Stomach (tissue), 4 donors: Measurements from ENCODE around the gene WWC2.

Experiments
- CTCF ChIP-seq, 7 experiments: fragments of 450-650 bp in 4 of 7; fragments of 200-600 bp in 3 of 7; sonication (generic) in 3 of 7; IDR thresholded peaks; one replicate each; pipeline ENCODE4 v1.5.1; 2016 to 2019; ENCODE audit warnings: antibody characterized with exemption in 7 of 7, control low read depth in 2 of 7, mild to moderate bottlenecking in 1 of 7
- EP300 ChIP-seq: sonication (generic); formaldehyde crosslinking; IDR thresholded peaks from one replicate; pipeline ENCODE4 v1.6.1; 2017; ENCODE audit warnings: antibody characterized with exemption
- POLR2A ChIP-seq, 4 donors: fragments of 450-650 bp; IDR thresholded peaks; one replicate each; pipeline ENCODE4 v1.6.1; 2016; ENCODE audit warnings: antibody characterized with exemption in 4 of 4, control low read depth in 2 of 4, mild to moderate bottlenecking in 1 of 4, moderate library complexity in 1 of 4
- POLR2AphosphoS5 ChIP-seq, 3 donors: sonication (generic); formaldehyde crosslinking; IDR thresholded peaks; one replicate each; pipeline ENCODE4 v1.6.1; 2016; ENCODE audit warnings: antibody characterized with exemption in 3 of 3

- no peak for TF ChIP-seq CTCF (IDR thresholded peaks at IDR 0.05)
- no peak for TF ChIP-seq POLR2AphosphoS5 (IDR thresholded peaks at IDR 0.05)
- no peak for TF ChIP-seq EP300
- no peak for TF ChIP-seq POLR2A (IDR thresholded peaks at IDR 0.05)
Observed at GRCh38 chr4:183155450-183156184, 56.6 kb downstream of the WWC2 start.
